Heart left ventricle (tissue), 13 donors: ENCODE measurements around the gene PIP5K1B.

ENCODE experiments used
- POLR2A ChIP-seq, 2 donors: fragments of 450-650 bp; IDR thresholded peaks; one replicate each; pipeline ENCODE4 v1.6.1; 2017; ENCODE audit warnings: antibody characterized with exemption in 2 of 2, mild to moderate bottlenecking in 2 of 2, moderate library complexity in 2 of 2
- TF ChIP-seq, protein P1 (sequence below), 12 donors: fragments of 200-600 bp; sonication (generic) in 4 of 12; IDR thresholded peaks; one replicate each; pipeline versions ENCODE4 v1.5.0 to v1.8.0; 2018 to 2022; ENCODE audit warnings: antibody characterized with exemption in 12 of 12, mild to moderate bottlenecking in 5 of 12
- donor health status: ischemic (EF 13 %, LVEDD 7.1; RV severe dilation, severe dysfunction).
- donor health status: DM: no; HTN: yes; CAD: no.
- donor health status: DM: no; HTN: no; CAD: no.
- donor health status: ischemic (EF 25% LVEDD 6.9; RV normal size, moderate dysfunction).
- donor health status: ischemic (EF 25% LVEDD 5.7; RV mildly dilated, moderate dysfunction).
- donor health status: ischemic (EF 35%, LVEDD 5.7; RV mildly dilated, moderate dysfunction).
- donor health status: nonischemic (EF 11% LVEDD 7.7; RV severe dilation, severe dysfunction).
- donor health status: DM: yes; HTN: yes; CAD: no.
- donor health status: PGD.
- donor health status: ischemic (EF 29% LVEDD 5.4; RV normal size, mild dysfunction).
- donor health status: nonischemic (EF 23%, LVEDD 6.1; RV moderate dilation, normal function).

- TF ChIP-seq, protein P1, sequence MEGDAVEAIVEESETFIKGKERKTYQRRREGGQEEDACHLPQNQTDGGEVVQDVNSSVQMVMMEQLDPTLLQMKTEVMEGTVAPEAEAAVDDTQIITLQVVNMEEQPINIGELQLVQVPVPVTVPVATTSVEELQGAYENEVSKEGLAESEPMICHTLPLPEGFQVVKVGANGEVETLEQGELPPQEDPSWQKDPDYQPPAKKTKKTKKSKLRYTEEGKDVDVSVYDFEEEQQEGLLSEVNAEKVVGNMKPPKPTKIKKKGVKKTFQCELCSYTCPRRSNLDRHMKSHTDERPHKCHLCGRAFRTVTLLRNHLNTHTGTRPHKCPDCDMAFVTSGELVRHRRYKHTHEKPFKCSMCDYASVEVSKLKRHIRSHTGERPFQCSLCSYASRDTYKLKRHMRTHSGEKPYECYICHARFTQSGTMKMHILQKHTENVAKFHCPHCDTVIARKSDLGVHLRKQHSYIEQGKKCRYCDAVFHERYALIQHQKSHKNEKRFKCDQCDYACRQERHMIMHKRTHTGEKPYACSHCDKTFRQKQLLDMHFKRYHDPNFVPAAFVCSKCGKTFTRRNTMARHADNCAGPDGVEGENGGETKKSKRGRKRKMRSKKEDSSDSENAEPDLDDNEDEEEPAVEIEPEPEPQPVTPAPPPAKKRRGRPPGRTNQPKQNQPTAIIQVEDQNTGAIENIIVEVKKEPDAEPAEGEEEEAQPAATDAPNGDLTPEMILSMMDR (IDR thresholded peaks at IDR 0.05), result no peak
- TF ChIP-seq POLR2A (IDR thresholded peaks at IDR 0.05), result no peak
Observed at GRCh38 chr9:68741704-68742332, 36.8 kb downstream of the PIP5K1B start.
